ENCODE data around the gene RBM6.

RBM6 gene

DNA sequence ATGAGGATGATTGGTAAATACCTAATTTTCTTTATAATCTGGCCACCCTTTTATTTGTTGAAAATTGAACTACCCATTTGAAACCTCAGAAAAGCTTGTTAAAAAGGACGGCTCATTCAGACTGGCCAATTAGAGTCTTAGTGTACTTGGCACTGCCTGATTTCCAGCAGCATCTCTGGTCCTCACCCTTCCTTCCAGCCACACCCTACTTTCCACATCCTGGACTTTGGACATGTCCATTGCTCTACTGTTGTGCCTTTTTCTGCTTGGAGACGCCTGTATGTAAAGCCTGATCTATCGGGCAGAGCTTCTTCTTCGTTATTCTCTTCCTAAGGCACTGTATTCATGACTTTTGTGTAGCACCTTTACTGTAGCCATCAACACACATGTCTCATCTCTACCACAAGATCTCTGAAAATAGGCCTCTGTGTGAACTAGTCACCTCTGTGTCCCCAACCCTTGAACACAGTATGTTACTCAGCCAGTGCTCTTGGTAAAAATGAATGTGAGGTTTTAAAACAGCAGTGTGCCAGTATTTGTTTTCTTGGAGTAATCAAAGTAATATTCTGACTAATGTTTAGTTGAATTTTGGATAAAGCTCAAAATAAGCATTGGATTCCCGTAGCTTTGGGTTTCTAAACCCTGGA is 155.5 kb downstream of the RBM6 start:
- no peak for DNase-seq

DNA sequence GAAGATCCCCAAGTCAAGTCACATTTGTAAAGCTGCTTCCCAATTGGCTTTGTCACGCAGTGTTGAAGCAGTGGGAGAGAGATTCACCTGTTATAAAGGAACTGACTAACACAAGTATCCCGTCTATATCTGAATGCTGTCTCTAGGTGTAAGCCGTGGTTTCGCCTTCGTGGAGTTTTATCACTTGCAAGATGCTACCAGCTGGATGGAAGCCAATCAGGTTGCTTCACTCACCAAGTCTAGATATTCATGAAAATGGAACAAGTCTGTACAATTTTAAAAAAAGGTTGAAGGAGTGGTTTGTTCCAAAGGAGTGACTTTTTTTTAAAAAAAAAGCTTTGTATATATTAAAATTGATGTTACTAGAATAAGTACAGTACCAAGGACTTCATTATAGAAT is 160.4 kb downstream of the RBM6 start:
- DNase-seq = no peak

GRCh38 chr3:50100956-50101845 is 161.3 kb downstream of the RBM6 start:
- no peak for DNase-seq

DNA sequence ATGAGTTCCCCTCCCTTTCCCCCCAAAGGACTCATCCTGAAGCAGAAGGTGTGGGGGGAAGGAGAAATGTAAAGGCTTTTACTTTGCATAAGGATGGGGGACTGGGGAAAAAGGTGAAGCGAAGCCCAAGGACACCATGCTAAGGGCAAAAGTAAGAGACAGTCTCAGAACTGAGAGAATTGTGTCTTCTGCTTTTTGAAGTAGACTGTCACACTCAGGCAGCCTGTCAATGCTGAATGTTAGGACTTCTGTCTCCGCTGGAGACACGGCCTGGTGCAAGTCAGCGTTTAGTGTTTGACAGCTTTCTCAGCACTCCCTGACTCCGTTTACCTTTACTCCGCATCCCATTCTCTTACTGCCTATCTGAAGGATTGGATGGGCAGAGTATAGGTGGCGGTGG is 162.6 kb downstream of the RBM6 start:
- no peak for DNase-seq

GRCh38 chr3:50111757-50112156 is 171.8 kb downstream of the RBM6 start:
- DNase-seq = no peak

DNA sequence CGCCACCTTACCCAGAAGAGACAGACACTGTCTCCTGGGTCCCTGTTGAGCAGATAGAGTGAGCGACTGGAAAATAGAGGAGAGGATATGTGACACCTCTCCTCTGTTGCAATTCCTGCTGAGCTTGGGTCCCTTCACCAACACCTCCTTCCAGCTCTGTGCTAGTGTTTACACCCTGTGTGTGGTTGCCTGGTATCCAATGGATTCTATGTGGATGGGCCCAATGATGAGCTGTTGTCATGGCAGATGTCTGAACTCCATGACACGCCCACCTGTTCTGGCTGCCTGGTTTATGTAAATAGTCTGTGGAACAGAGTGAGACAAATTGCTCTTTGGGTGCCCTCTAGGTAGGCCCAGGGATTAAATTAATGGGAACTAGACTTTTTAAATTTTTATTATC is 172.5 kb downstream of the RBM6 start:
- DNase-seq = peak; percentile 21

DNA sequence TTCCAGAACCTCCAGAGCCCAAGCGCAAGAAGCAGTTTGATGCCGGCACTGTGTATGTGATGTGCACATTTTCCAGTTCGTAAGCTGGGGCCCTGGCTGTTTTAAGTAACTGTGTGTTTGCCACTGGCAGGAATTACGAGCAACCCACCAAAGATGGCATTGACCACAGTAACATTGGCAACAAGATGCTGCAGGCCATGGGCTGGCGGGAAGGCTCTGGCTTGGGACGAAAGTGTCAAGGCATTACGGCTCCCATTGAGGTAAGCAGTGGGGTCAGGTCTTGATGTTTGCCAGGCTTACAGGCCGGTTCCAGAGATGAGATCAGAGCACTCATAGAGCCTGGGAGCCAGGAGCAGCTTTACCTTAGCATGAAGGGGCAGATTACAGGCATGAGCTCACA is 177.2 kb downstream of the RBM6 start:
- DNase-seq = no peak

- DNase-seq = no peak
Observed at GRCh38 chr3:50118237-50118636, 178.3 kb downstream of the RBM6 start.

- DNase-seq = no peak
Observed at GRCh38 chr3:50119786-50120185, 179.8 kb downstream of the RBM6 start.

GRCh38 chr3:50120364-50121071 is 180.6 kb downstream of the RBM6 start:
- DNase-seq = no peak

- DNase-seq = peak; percentile 60
Observed at GRCh38 chr3:50121072-50122032, 181.4 kb downstream of the RBM6 start.

- no peak for DNase-seq
Observed at GRCh38 chr3:50122071-50122470, 182.1 kb downstream of the RBM6 start.

- no peak for DNase-seq
Observed at GRCh38 chr3:50122661-50123391, 182.9 kb downstream of the RBM6 start.

- DNase-seq = no peak
Observed at GRCh38 chr3:50123394-50124051, 183.6 kb downstream of the RBM6 start.

DNA sequence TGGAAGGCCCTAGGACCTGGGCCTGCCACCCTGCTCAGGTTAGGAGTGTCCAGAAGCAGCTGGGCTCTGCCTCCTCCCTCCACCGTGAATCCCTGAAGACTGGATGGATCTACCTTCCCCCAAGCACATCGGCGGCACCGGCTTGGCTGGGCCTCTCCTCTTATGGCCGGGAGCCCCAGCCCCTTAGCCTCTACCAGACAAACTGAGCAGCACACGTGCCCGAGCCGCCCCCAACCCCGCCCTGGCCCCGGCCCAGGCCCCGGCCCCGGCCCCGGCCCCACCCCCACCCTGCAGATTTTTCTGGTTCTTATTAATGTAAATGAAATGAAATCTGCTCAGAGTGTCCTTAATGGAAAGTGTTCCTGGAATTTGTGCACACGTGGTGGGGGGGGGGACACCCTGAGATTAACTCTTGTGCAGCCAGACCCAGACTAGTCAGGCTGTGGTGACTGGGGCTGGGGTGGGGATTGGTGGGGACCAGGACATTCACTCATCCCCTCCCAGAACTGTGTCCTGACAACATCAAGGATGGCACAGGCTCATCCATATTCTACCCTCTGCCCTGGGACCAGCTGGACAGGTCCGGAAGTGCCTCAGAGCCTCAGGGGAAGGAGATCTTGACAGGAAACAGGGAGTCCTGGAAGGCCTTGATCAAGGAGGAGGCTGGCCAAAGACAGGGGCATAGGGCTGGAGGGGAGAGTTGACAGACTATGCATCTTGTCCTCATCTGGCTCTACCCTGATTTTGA is 184.3 kb downstream of the RBM6 start:
- DNase-seq = no peak

GRCh38 chr3:50124800-50125178 is 184.8 kb downstream of the RBM6 start:
- DNase-seq = no peak

DNA sequence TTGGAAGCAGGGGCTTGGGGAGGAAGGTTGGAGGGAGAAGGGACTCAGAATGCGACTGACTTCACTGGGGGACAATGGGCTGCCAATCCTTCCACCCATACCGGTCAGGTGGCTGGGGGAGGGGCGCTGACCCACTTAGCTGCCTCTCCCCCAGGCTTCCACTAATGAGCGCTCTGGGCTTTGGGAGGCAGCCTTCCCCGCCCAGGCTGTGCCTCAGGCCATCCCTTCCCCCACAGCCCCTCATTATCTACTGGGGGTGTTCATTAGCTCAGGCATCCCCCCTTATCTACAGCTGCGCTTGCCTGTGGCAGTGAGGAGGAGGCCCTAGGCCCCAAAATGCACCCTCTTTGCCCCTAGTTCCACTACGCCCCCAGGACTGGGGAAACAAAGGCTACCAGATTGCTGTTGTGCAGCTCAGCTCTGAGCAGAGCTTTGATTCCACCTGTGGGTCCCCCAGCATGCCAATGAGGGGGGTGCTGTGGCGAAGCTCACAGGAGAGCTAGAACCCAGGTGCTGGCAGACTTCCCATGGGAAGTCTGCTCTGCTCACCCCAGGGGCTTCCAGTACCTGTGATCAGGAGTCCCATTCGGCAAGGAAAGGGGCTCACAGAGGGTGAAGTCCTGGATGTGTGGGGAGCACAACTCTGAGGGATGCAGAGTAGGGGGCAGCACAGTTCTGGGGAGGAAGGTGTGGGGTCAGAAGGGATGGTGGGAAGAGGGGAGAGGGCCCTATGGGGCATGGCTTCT is 185.8 kb downstream of the RBM6 start:
- no peak for DNase-seq

GRCh38 chr3:50126287-50127211 is 186.6 kb downstream of the RBM6 start:
- DNase-seq = no peak
